Effector memory CD8-positive, alpha-beta T cell (primary cell): ENCODE results near the gene SERPINE1.

ENCODE experiments used
- ATAC-seq: fragments of 150-1000 bp; cut with Tn5 transposase; replicated peaks from 2 replicates; pipeline ENCODE4 v1.10.0; 2021; ENCODE audit warnings: mild to moderate bottlenecking, moderate library complexity
- DNase-seq, 3 experiments: peaks; one replicate each; pipeline ENCODE4 v3.0.0; 2021
- H3K27ac Mint-ChIP-seq, 2 donors: one replicate each; pipeline ENCODE4 v1.8.0; 2022; ENCODE audit warnings: mild to moderate bottlenecking in 2 of 2, mixed read lengths in 2 of 2, moderate library complexity in 2 of 2
- H3K27me3 Mint-ChIP-seq, 2 donors: one replicate each; pipeline ENCODE4 v1.8.0; 2022; ENCODE audit warnings: mixed read lengths in 2 of 2
- H3K36me3 Mint-ChIP-seq: one replicate; pipeline ENCODE4 v1.8.0; 2022; ENCODE audit warnings: mild to moderate bottlenecking, moderate library complexity, mixed read lengths; ENCODE audit not compliant: insufficient read depth
- H3K4me1 Mint-ChIP-seq, 2 donors: one replicate each; pipeline ENCODE4 v1.8.0; 2022; ENCODE audit warnings: low read depth in 2 of 2, mixed read lengths in 2 of 2
- H3K4me3 Mint-ChIP-seq, 2 donors: one replicate each; pipeline ENCODE4 v1.8.0; 2022; ENCODE audit warnings: mild to moderate bottlenecking in 2 of 2, mixed read lengths in 2 of 2, moderate library complexity in 2 of 2
- H3K9me3 Mint-ChIP-seq, 2 donors: one replicate each; pipeline ENCODE4 v1.8.0; 2022; ENCODE audit warnings: mixed read lengths in 2 of 2

The SERPINE1 gene

DNA sequence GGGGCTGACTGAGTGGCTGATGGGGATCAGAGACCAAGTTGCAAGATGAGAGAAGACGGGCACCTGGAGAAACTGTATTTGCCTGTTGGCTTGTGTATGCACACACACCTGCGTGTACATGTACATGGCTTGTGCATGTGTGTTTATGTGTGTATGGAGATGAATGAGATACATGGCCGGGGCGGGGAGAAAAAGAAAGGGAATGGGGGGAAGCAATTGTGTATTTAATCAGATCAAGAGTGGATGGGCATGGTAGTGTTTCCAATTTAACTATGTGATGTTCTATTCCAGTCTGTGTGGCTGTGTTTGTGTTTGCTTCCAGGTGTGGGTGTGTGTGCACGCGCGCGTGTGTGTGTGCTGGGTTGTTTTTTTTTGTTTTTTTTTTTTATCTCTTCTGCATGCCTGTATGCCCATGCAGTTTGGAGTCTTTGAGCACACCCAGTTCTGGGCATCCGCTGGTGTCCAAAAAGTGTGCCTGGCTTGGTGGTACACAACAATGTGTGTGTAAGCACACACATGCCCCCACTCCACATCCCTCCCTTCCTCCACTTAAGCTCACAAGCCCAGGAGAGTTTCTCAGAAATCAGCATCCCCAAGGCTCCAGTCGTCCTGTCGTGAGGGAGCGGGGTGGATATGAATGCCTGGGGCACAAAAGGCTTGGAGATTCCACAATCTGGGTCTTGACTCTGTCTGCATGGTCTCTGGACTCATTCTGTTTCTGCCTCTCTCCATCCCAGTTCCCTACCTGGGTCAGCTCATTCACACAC is 40.9 kb downstream of the SERPINE1 start:
- H3K27me3 Mint-ChIP-seq: peaks cover 72 to 83% of the 10 kb centered on the region in 2 donors
- H3K27ac Mint-ChIP-seq: no peak overlapping the region
- H3K36me3 Mint-ChIP-seq: peaks cover 29% of the 10 kb centered on the region
- ATAC-seq (no peak), DNase-seq (no peak)
- peaks cover 0 to 4% of the 10 kb centered on the region in 2 donors for H3K9me3 Mint-ChIP-seq
- H3K4me3 Mint-ChIP-seq: no peak overlapping the region
- H3K4me1 Mint-ChIP-seq: peaks cover 56 to 58% of the 10 kb centered on the region in 2 donors

GRCh38 chr7:101168412-101169049 is 41.6 kb downstream of the SERPINE1 start:
- H3K27me3 Mint-ChIP-seq: peaks cover 76 to 90% of the 10 kb centered on the region in 2 donors
- peaks cover 29% of the 10 kb centered on the region for H3K36me3 Mint-ChIP-seq
- H3K4me1 Mint-ChIP-seq: peaks cover 57 to 59% of the 10 kb centered on the region in 2 donors
- no peak for ATAC-seq
- H3K4me3 Mint-ChIP-seq: peak overlapping the region in 1 of 2 donors; percentile 2
- peaks cover 0 to 4% of the 10 kb centered on the region in 2 donors for H3K9me3 Mint-ChIP-seq
- DNase-seq: no peak
- H3K27ac Mint-ChIP-seq: no peak overlapping the region

DNA sequence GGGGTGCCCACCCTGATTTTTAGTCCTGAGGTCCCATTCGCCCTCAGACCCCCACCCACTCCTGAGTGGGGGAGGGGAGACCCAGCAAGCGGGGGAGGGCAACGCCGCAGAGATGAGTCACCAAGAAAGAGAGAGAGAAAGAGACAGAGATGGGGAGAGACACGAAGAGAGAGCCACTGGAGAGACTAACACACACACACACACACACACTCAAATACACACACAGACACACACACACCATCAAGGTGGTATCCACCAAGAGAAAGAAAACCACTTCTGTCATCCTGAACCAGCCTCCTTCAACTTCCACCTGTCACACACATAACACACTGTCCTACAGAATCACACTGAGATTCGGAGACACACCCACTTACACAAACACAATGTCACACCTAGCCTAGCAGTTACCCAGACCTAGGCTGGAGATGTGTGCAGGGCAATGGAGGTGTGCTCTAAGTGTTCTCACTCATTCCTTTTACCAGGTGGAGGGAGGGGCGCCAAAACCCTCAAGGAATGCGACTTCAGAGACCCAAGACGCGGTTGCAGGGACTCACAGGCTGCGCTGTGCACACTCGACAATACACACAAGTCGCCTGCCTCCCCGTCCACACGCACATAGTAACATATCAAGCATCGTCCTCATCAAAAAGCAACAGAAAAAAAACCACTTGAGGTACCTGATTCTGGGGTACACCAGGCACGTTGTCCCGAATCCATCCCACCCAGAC is 42.4 kb downstream of the SERPINE1 start:
- peaks cover 82 to 97% of the 10 kb centered on the region in 2 donors for H3K27me3 Mint-ChIP-seq
- no peak overlapping the region for H3K27ac Mint-ChIP-seq
- peaks cover 35% of the 10 kb centered on the region for H3K36me3 Mint-ChIP-seq
- ATAC-seq (peak; percentile 2), DNase-seq (no peak)
- H3K9me3 Mint-ChIP-seq: peaks cover 0 to 4% of the 10 kb centered on the region in 2 donors
- H3K4me1 Mint-ChIP-seq: peaks cover 63 to 64% of the 10 kb centered on the region in 2 donors
- H3K4me3 Mint-ChIP-seq: peak overlapping the region; percentile 36 to 57

GRCh38 chr7:101169838-101170551 is 43.1 kb downstream of the SERPINE1 start:
- H3K4me1 Mint-ChIP-seq: peaks cover 64 to 66% of the 10 kb centered on the region in 2 donors
- DNase-seq: peak; percentile 81 to 84 (median 82)
- no peak overlapping the region for H3K27ac Mint-ChIP-seq
- H3K9me3 Mint-ChIP-seq: peaks cover 0 to 4% of the 10 kb centered on the region in 2 donors
- peaks cover 31% of the 10 kb centered on the region for H3K36me3 Mint-ChIP-seq
- peak overlapping the region; percentile 56 to 57 for H3K4me3 Mint-ChIP-seq
- peak; percentile 61 for ATAC-seq
- H3K27me3 Mint-ChIP-seq: peaks cover 90 to 100% of the 10 kb centered on the region in 2 donors

DNA sequence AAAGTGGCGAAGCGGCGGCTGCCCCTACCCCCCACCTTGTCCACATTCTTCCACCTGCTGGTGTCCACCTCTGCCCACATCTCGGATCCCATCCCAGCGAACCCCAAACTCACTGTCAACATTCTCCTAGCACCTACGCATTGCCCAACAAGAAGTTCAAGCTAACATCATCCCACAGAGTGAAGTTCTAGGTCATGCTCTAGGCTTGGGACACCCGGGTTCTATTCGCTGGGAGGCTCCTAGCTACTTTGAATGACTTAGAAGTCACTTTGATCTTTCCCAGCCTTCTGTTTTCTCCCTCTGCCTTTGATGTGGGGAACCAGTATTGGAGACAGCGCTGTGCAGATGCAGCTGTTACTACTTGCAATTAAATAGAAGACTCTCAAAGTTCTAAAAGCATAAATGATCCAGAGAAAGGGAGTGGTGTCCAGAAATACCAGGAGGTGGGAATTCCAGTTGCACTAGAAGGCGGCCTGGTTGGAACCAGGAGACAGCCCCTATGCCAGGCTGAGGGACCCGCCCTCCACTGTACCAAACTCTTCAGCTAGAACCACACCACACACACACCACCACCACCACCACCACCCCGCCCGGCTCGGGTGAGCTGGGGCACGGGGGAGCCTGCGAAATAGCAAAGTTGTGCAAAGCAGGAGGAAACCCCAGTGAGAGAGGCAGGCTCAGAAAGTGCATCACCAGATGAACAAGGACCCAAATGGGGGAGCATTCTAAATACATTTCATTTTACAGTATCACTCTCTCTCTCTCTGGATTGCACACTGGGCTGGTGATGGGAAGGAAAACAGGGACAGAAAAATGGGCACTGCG is 43.9 kb downstream of the SERPINE1 start:
- Mint-ChIP-seq H3K9me3 (no peaks in the 10 kb centered on the region), H3K27ac (peak overlapping the region; percentile 3 to 42), H3K4me1 (peaks cover 56 to 57% of the 10 kb centered on the region in 2 donors), H3K36me3 (peaks cover 22% of the 10 kb centered on the region), H3K27me3 (peaks cover 90 to 100% of the 10 kb centered on the region in 2 donors), H3K4me3 (peak overlapping the region; percentile 56 to 66)
- no peak for DNase-seq
- no peak for ATAC-seq

DNA sequence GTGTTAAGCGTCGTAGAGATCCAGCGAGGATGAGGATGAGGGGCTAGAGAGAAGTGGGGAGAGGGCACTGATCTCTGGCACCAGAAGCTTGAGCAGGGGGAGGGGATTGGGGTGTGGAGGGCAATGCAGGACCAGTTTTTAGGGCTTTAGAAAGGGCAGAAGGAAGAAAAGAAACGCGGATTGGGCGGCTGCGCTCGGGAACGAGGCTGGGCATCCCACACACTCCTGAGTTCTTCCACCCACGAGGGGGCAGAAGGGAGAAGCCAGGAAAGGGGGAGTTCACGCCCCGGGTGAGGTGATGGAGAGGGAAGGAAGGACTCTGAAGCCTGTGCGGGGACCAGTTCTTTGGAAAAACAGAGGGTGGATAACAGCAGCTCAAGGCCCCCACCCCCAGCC is 44.5 kb downstream of the SERPINE1 start:
- ATAC-seq (no peak), DNase-seq (no peak)
- H3K36me3 Mint-ChIP-seq: peaks cover 21% of the 10 kb centered on the region
- H3K4me1 Mint-ChIP-seq: peaks cover 52 to 54% of the 10 kb centered on the region in 2 donors
- no peaks in the 10 kb centered on the region for H3K9me3 Mint-ChIP-seq
- peak overlapping the region; percentile 3 to 42 for H3K27ac Mint-ChIP-seq
- peaks cover 90 to 100% of the 10 kb centered on the region in 2 donors for H3K27me3 Mint-ChIP-seq
- H3K4me3 Mint-ChIP-seq: peak overlapping the region; percentile 56 to 66

GRCh38 chr7:101172005-101172853 is 45.3 kb downstream of the SERPINE1 start:
- Mint-ChIP-seq H3K36me3 (peaks cover 14% of the 10 kb centered on the region), H3K4me3 (peak overlapping the region; percentile 56 to 69), H3K27me3 (peaks cover 91 to 100% of the 10 kb centered on the region in 2 donors), H3K27ac (no peak overlapping the region), H3K9me3 (no peaks in the 10 kb centered on the region), H3K4me1 (peaks cover 48 to 49% of the 10 kb centered on the region in 2 donors)
- ATAC-seq: peak; percentile 19
- no peak for DNase-seq

DNA sequence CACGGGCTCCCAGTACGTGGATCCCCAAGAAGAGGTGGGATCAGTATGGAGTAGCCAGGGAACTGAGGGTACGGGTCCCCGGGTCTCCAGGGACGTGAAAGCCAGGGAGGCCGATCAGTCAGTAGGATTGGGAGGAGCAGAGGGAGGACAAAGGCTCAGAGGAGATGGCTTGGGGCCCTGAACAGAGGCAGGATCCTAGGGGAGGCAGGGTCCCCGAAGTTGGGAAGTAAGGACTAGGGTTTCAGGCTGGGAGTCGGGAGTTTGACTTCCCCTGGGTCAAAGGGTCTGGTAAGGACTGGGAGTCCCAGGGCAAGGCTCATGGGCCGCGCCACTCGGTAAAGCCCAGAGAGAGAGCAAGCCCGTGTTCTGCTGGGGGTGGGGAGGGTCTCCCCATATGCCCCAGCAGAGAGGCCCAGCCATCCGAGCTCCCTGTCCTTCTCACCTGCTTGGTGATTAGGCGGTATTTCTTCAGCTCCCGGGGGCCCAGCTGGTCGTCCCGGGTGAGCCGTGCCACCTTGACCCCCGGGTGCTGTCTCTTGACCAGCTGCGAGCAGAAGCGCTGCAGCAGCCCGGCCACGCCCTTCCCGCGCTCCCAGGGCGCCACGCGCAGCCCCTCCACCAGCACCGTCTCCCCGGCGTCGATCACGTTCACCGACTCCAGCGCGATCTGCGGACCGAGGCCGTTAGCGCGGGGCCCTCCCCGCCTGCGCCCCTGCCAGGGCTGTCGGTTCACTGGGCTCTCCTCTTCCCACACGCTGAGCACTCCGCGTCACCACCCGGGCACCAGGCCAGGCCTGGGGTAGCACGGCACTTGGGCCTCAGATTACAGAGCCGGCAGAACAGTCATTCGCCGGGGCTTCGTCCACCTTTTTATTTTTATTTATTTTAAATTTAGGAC is 46.2 kb downstream of the SERPINE1 start:
- peak; percentile 15 for ATAC-seq
- no peak for DNase-seq
- H3K4me1 Mint-ChIP-seq: peaks cover 44 to 48% of the 10 kb centered on the region in 2 donors
- peak overlapping the region; percentile 69 for H3K4me3 Mint-ChIP-seq
- H3K27me3 Mint-ChIP-seq: peaks cover 91 to 100% of the 10 kb centered on the region in 2 donors
- no peak overlapping the region for H3K27ac Mint-ChIP-seq
- H3K36me3 Mint-ChIP-seq: peaks cover 14% of the 10 kb centered on the region
- H3K9me3 Mint-ChIP-seq: no peaks in the 10 kb centered on the region

GRCh38 chr7:101173752-101174244 is 46.9 kb downstream of the SERPINE1 start:
- H3K27ac Mint-ChIP-seq: no peak overlapping the region
- peaks cover 14% of the 10 kb centered on the region for H3K36me3 Mint-ChIP-seq
- H3K9me3 Mint-ChIP-seq: no peaks in the 10 kb centered on the region
- H3K27me3 Mint-ChIP-seq: peaks cover 88 to 100% of the 10 kb centered on the region in 2 donors
- peaks cover 39 to 44% of the 10 kb centered on the region in 2 donors for H3K4me1 Mint-ChIP-seq
- DNase-seq: peak; percentile 54 to 69 (median 59)
- peak; percentile 58 for ATAC-seq
- peak overlapping the region; percentile 69 for H3K4me3 Mint-ChIP-seq

DNA sequence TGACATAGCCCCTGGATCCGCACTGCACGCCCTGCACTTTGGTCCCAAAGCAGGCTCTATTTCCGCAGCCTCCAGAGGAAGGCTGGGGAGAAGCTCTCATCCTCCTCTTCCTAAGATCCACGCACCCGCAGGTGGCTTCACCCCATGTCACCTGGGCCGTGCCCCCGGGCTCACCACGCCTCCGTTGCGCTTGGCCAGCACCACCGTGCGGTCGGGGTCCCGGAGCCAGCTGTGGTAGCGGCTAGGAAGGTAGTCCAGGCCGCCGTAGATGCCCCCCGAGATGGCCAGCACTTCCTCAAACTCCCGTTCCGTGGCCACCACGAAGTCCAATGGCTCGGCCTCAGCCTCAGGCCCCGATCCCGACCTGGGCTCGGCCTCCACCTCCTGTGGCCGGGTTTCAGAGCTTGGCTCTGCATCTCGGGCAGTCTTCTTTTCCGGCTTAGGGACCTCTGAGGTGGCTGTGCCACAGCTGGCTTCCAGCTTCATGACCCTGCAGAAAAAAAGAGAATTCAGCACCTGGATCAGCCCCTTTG is 47.5 kb downstream of the SERPINE1 start:
- peaks cover 38 to 41% of the 10 kb centered on the region in 2 donors for H3K4me1 Mint-ChIP-seq
- peaks cover 88 to 100% of the 10 kb centered on the region in 2 donors for H3K27me3 Mint-ChIP-seq
- no peaks in the 10 kb centered on the region for H3K9me3 Mint-ChIP-seq
- ATAC-seq (no peak), DNase-seq (no peak)
- peaks cover 14% of the 10 kb centered on the region for H3K36me3 Mint-ChIP-seq
- H3K27ac Mint-ChIP-seq: no peak overlapping the region
- peak overlapping the region; percentile 69 for H3K4me3 Mint-ChIP-seq
